MCF 10A (cell line): Measurements from ENCODE around the gene PTPRH. TPM values are rescaled to one million over a fixed set of nuclear protein-coding genes. Genes with fewer than 3 reads are reported as not detected.
"Not testable (repeated sequence)": the region's sequence is repeated elsewhere in the genome, so short reads cannot be mapped to it uniquely, and the experiment has no call there.

Experiments used
- BruUV-seq: library from RNA; stranded (reverse); fragments of 400-500 nt; replicated peaks from 2 replicates; lab custom pipeline; 2021; lab: Mats Ljungman, UMichigan
- CTCF ChIA-PET: fragments of 300-600 bp; sonication (Branson Sonifier 250); formaldehyde crosslinking; extraction: SDS; loops from one replicate; lab custom pipeline; 2021; ENCODE audit warnings: antibody characterized with exemption, inconsistent platforms; lab: Yijun Ruan, JAX
- POLR2A ChIA-PET: fragments of 300-600, 350-650 bp; sonication (Branson Sonifier 250); formaldehyde crosslinking; extraction: SDS; loops from one replicate; lab custom pipeline; 2020; ENCODE audit warnings: antibody characterized with exemption, inconsistent platforms; lab: Yijun Ruan, JAX
- DNase-seq: peaks from one replicate; pipeline ENCODE4 v3.0.0-alpha.2; 2018; ENCODE audit not compliant: unreplicated experiment
- H3K27ac Mint-ChIP-seq: one replicate; pipeline ENCODE4 v1.8.0; 2022; ENCODE audit warnings: mild to moderate bottlenecking, low read depth, mixed read lengths; ENCODE audit not compliant: unreplicated experiment
- H3K27me3 Mint-ChIP-seq: one replicate; pipeline ENCODE4 v1.8.0; 2022; ENCODE audit warnings: mixed read lengths; ENCODE audit not compliant: insufficient read depth, unreplicated experiment
- H3K36me3 Mint-ChIP-seq: one replicate; pipeline ENCODE4 v1.8.0; 2022; ENCODE audit warnings: mild to moderate bottlenecking, moderate library complexity, mixed read lengths; ENCODE audit not compliant: insufficient read depth, unreplicated experiment
- H3K4me1 Mint-ChIP-seq: one replicate; pipeline ENCODE4 v1.8.0; 2022; ENCODE audit warnings: mixed read lengths; ENCODE audit not compliant: insufficient read depth, unreplicated experiment
- H3K4me3 Mint-ChIP-seq: one replicate; pipeline ENCODE4 v1.8.0; 2022; ENCODE audit warnings: mild to moderate bottlenecking, moderate library complexity, mixed read lengths; ENCODE audit not compliant: unreplicated experiment
- H3K9me3 Mint-ChIP-seq: one replicate; pipeline ENCODE4 v1.8.0; 2022; ENCODE audit warnings: mixed read lengths; ENCODE audit not compliant: unreplicated experiment
- CTCF ChIP-seq: fragments of 200-600 bp; IDR thresholded peaks from one replicate; pipeline ENCODE4 v1.8.0; 2022; ENCODE audit warnings: antibody characterized with exemption, mild to moderate bottlenecking; ENCODE audit not compliant: unreplicated experiment
- intact Hi-C: fragments of 100-400 bp; cut with micrococcal nuclease; formaldehyde crosslinking; loops from 2 replicates; pipeline ENCODE4 v1.14.1; 2022
- total RNA-seq: library from RNA; stranded (reverse); gene quantifications from 2 replicates; pipeline ENCODE4 v1.2.3, GENCODE V29; 2022

Gene PTPRH
- total RNA-seq, 1 experiment from 2014 or later, result 0.56 TPM

GRCh38 chr19:55173714-55174409 lies 35.4 kb downstream of the PTPRH start:
- Mint-ChIP-seq H3K9me3 (no peaks in the 10 kb centered on the region), H3K36me3 (peaks cover 7% of the 10 kb centered on the region), H3K27me3 (no peaks in the 10 kb centered on the region), H3K4me3 (peak overlapping the region; percentile 74), H3K27ac (no peak overlapping the region), H3K4me1 (peaks cover 14% of the 10 kb centered on the region)
- intact Hi-C loops, result no loop called here
- POLR2A ChIA-PET, result interaction anchor here (0.6 to 1.3 kb wide), 3 partner anchors 9 to 85 kb away, joined by 3 read pairs; partner anchors contain the start of gene PPP6R1
- peak; percentile 67 for DNase-seq
- CTCF ChIA-PET, result interaction anchor here (0.6 to 1.2 kb wide), 3 partner anchors 33 to 244 kb away, joined by 3 to 5 read pairs (median 3); no protein-coding TSS in a partner anchor
- no TSS peak for BruUV-seq
- TF ChIP-seq CTCF, result no peak

GRCh38 chr19:55173186-55173713 lies 36.1 kb downstream of the PTPRH start:
- peaks cover 7% of the 10 kb centered on the region for H3K36me3 Mint-ChIP-seq
- H3K27ac Mint-ChIP-seq, result peak overlapping the region; percentile 68
- ChIA-PET POLR2A (interaction anchor here (0.6 kb wide), 1 partner anchor 10 kb away, joined by 3 read pairs; no protein-coding TSS in a partner anchor), CTCF (interaction anchor here (0.6 kb wide), 1 partner anchor 79 kb away, joined by 3 read pairs; no protein-coding TSS in a partner anchor)
- no peak for DNase-seq
- intact Hi-C loops, result no loop called here
- no peaks in the 10 kb centered on the region for H3K9me3 Mint-ChIP-seq
- BruUV-seq, result no TSS peak
- no peak for TF ChIP-seq CTCF
- H3K27me3 Mint-ChIP-seq, result no peaks in the 10 kb centered on the region
- H3K4me1 Mint-ChIP-seq, result peaks cover 11% of the 10 kb centered on the region
- peak overlapping the region; percentile 74 for H3K4me3 Mint-ChIP-seq

- no peaks in the 10 kb centered on the region for H3K27me3 Mint-ChIP-seq
- POLR2A ChIA-PET, result interaction anchor here (0.7 kb wide), 1 partner anchor 8 kb away, joined by 3 read pairs; no protein-coding TSS in a partner anchor
- intact Hi-C loops, result no loop called here
- H3K4me1 Mint-ChIP-seq, result peaks cover 10% of the 10 kb centered on the region
- CTCF ChIA-PET, result no interaction called here
- TF ChIP-seq CTCF, result no peak
- BruUV-seq, result no TSS peak
- peaks cover 7% of the 10 kb centered on the region for H3K36me3 Mint-ChIP-seq
- no peak for DNase-seq
- H3K9me3 Mint-ChIP-seq, result no peaks in the 10 kb centered on the region
- H3K4me3 Mint-ChIP-seq, result peak overlapping the region; percentile 74
- peak overlapping the region; percentile 68 for H3K27ac Mint-ChIP-seq
Observed at GRCh38 chr19:55172741-55173140, 36.6 kb downstream of the PTPRH start.

GRCh38 chr19:55172318-55172717 lies 37.0 kb downstream of the PTPRH start:
- BruUV-seq, intact Hi-C loops, H3K4me1 Mint-ChIP-seq, DNase-seq, H3K9me3 Mint-ChIP-seq, H3K27me3 Mint-ChIP-seq, CTCF ChIA-PET, H3K36me3 Mint-ChIP-seq: not testable (repeated sequence)
- POLR2A ChIA-PET, result interaction anchor here (0.6 to 0.7 kb wide), 2 partner anchors 8 to 184 kb away, joined by 3 read pairs; no protein-coding TSS in a partner anchor
- H3K4me3 Mint-ChIP-seq, result peak overlapping the region; percentile 74
- peak overlapping the region; percentile 68 for H3K27ac Mint-ChIP-seq
